K562 (cell line): ENCODE measurements around the gene SMAD3. TPM values are rescaled to one million over a fixed set of nuclear protein-coding genes. Genes with fewer than 3 reads are reported as not detected.

ENCODE experiments used
- ATAC-seq: fragments of 200-7000 bp; cut with Tn5 transposase; 3 replicates; pipeline ENCODE4 v1.9.1; 2020; ENCODE audit warnings: moderate library complexity
- BruUV-seq: library from RNA; stranded (reverse); fragments of 400-500 nt; replicated peaks from 2 replicates; lab custom pipeline; 2021; lab: Mats Ljungman, UMichigan
- CTCF ChIA-PET: fragments of 300-600 bp; formaldehyde crosslinking; extraction: SDS; loops from one replicate; lab custom pipeline; 2021; ENCODE audit warnings: low intra/inter-chr PET ratio; lab: Yijun Ruan, JAX
- POLR2A ChIA-PET: fragments of 300-600, 350-650 bp; sonication (Branson Sonifier 250); formaldehyde crosslinking; extraction: SDS; loops from one replicate; lab custom pipeline; 2021; ENCODE audit warnings: antibody characterized with exemption, inconsistent platforms; lab: Yijun Ruan, JAX
- DNase-seq, 4 experiments: peaks; one replicate each; pipeline versions ENCODE4 v3.0.0 to v3.0.0-alpha.2; 2011 to 2018; ENCODE audit warnings: low spot score in 3 of 4, mixed read lengths in 3 of 4; ENCODE audit errors: extremely low read depth in 1 of 4
- FAIRE-seq: peaks from 2 replicates; lab custom pipeline; 2011; peaks lifted over from hg19 to GRCh38; lab: Jason Lieb, UNC
- H2AFZ ChIP-seq: 2 replicates; pipeline ENCODE4 v1.6.0; 2011; ENCODE audit warnings: low read depth, low read length, control low read depth, inconsistent platforms
- H3K27ac ChIP-seq: fragments of 200-600 bp; 3 replicates; pipeline ENCODE4 v1.8.0; 2011; ENCODE audit warnings: low read depth, mild to moderate bottlenecking, control low read depth, inconsistent platforms, low read length, moderate library complexity, mixed read lengths; ENCODE audit errors: extremely low read depth
- H3K27me3 ChIP-seq, 2 experiments: fragments of 300-600 bp in 1 of 2; 2 replicates in 1 of 2; 3 replicates in 1 of 2; pipeline versions ENCODE4 v1.6.0 to v1.8.0; 2011; ENCODE audit warnings: inconsistent platforms in 2 of 2, low read length in 2 of 2, mild to moderate bottlenecking in 1 of 2, mixed read lengths in 1 of 2, moderate library complexity in 1 of 2; ENCODE audit not compliant: control insufficient read depth in 2 of 2, insufficient read depth in 2 of 2
- H3K36me3 ChIP-seq: fragments of 300-600 bp; 3 replicates; pipeline ENCODE4 v1.8.0; 2011; ENCODE audit warnings: mild to moderate bottlenecking, low read length, inconsistent platforms; ENCODE audit not compliant: control insufficient read depth, insufficient read depth
- H3K4me1 ChIP-seq, 2 experiments: fragments of 200-600 bp in 1 of 2; replicated peaks in 1 of 2; 2 replicates in 1 of 2; 3 replicates in 1 of 2; pipeline versions ENCODE4 v1.5.1 to v1.8.0; 2011; ENCODE audit warnings: inconsistent platforms in 2 of 2, low read length in 2 of 2, mild to moderate bottlenecking in 1 of 2, mixed read lengths in 1 of 2, moderate library complexity in 1 of 2; ENCODE audit not compliant: control insufficient read depth in 2 of 2, insufficient read depth in 2 of 2
- H3K4me2 ChIP-seq: 2 replicates; pipeline ENCODE4 v1.6.1; 2011; ENCODE audit warnings: low read length, control low read depth, inconsistent platforms, mixed read lengths; ENCODE audit not compliant: insufficient read depth
- H3K4me3 ChIP-seq: fragments of 200-600 bp; sonication (generic), shearing (Covaris generic); 2 replicates; pipeline ENCODE4 v1.5.1; 2016; ENCODE audit warnings: control low read depth, inconsistent platforms
- H3K79me2 ChIP-seq: fragments of 200-600 bp; 3 replicates; pipeline ENCODE4 v1.8.0; 2011; ENCODE audit warnings: low read length, inconsistent platforms; ENCODE audit not compliant: control insufficient read depth, insufficient read depth
- H3K9ac ChIP-seq, 2 experiments: 2 replicates each; pipeline versions ENCODE4 v1.6.0 to v1.6.1; 2011; ENCODE audit warnings: low read depth in 2 of 2, low read length in 2 of 2, control low read depth in 1 of 2, inconsistent platforms in 1 of 2, mild to moderate bottlenecking in 1 of 2, mixed read lengths in 1 of 2; ENCODE audit not compliant: insufficient read depth in 1 of 2
- H3K9me1 ChIP-seq: one replicate; pipeline ENCODE4 v1.6.0; 2011; ENCODE audit warnings: inconsistent platforms, mild to moderate bottlenecking, low read length, moderate library complexity; ENCODE audit not compliant: control insufficient read depth, insufficient read depth
- H3K9me3 ChIP-seq: replicated peaks from 2 replicates; pipeline ENCODE4 v1.5.1; 2011; ENCODE audit warnings: low read depth, low read length, inconsistent platforms; ENCODE audit not compliant: control insufficient read depth, insufficient read depth
- H4K20me1 ChIP-seq: replicated peaks from 2 replicates; pipeline ENCODE4 v1.6.1; 2011; ENCODE audit warnings: low read length, inconsistent platforms, mixed read lengths; ENCODE audit not compliant: control insufficient read depth, insufficient read depth
- GABPB2 ChIP-seq: fragments of 250-450 bp; sonication (Bioruptor Pico); conservative IDR thresholded peaks from 2 replicates; pipeline ENCODE4 v1.5.1; 2021; ENCODE audit warnings: mild to moderate bottlenecking
- MXD1 ChIP-seq: fragments of 250-450 bp; sonication (Bioruptor Pico); IDR thresholded peaks from 2 replicates; pipeline ENCODE4 v1.8.0; 2021; ENCODE audit warnings: borderline replicate concordance, mild to moderate bottlenecking, moderate library complexity; ENCODE audit not compliant: poor library complexity, severe bottlenecking
- SIN3A ChIP-seq, 2 experiments: fragments of 150-350 bp in 1 of 2; IDR thresholded peaks; 2 replicates each; pipeline ENCODE4 v1.6.1; 2011 to 2016; ENCODE audit warnings: borderline replicate concordance in 2 of 2, low read depth in 2 of 2, low read length in 2 of 2, mild to moderate bottlenecking in 2 of 2, moderate library complexity in 2 of 2; ENCODE audit not compliant: control insufficient read depth in 1 of 2
- TEAD4 ChIP-seq, 2 experiments: sonication (generic) in 1 of 2; formaldehyde crosslinking in 1 of 2; IDR thresholded peaks; 2 replicates each; pipeline versions ENCODE4 v1.6.1 to v1.8.0; 2012 to 2022; ENCODE audit warnings: borderline replicate concordance in 1 of 2, inconsistent platforms in 1 of 2, low read length in 1 of 2, mild to moderate bottlenecking in 1 of 2, missing genetic modification reagents in 1 of 2
- TGIF2 ChIP-seq: sonication (generic); formaldehyde crosslinking; IDR thresholded peaks from 2 replicates; pipeline ENCODE4 v1.8.1; 2022; ENCODE audit warnings: mild to moderate bottlenecking, missing genetic modification reagents, moderate library complexity
- ZFP30 ChIP-seq: fragments of 250-450 bp; sonication (Bioruptor Pico); IDR thresholded peaks from 2 replicates; pipeline ENCODE4 v1.8.0; 2022; ENCODE audit warnings: moderate library complexity, mild to moderate bottlenecking, inconsistent platforms, borderline replicate concordance
- ZNF24 ChIP-seq: fragments of 450-650 bp; IDR thresholded peaks from 2 replicates; pipeline ENCODE4 v1.6.1; 2016
- WGBS: fragments of 100-300 bp; shearing (Covaris generic); methylation state at CpG from one replicate; pipeline ENCODE4 v1.1.6; 2016; ENCODE audit warnings: low coverage, mixed read lengths; ENCODE audit not compliant: insufficient coverage; ENCODE audit errors: missing lambda C conversion rate; 5-methylcytosine and 5-hydroxymethylcytosine counted together
- in situ Hi-C: fragments of 300-500 bp; cut with MboI; formaldehyde crosslinking; loops from 4 replicates; pipeline ENCODE4 v1.15.0; 2018; ENCODE audit warnings: inconsistent platforms, mixed read lengths
- intact Hi-C: fragments of 100-400 bp; cut with micrococcal nuclease; formaldehyde crosslinking; loops from 2 replicates; pipeline ENCODE4 v1.14.2; 2022
- polyA plus RNA-seq, 8 experiments: library from polyadenylated mRNA; depleted of rRNA in 4 of 8; stranded (reverse) in 5 of 8; unstranded in 3 of 8; fragments of >200 nt; fragmentation: Nextera tagmentation in 2 of 8; fragmentation: Illumina TruSeq in 1 of 8; extraction: Ambion mirVana in 2 of 8; extraction: Trizol in 1 of 8; gene quantifications; 2 replicates each; pipeline versions ENCODE4 v1.2.1 to v1.2.3, GENCODE V29; 2011 to 2014; ENCODE audit warnings: inconsistent platforms in 1 of 8, missing spikeins in 1 of 8
- total RNA-seq, 7 experiments: library from RNA; depleted of rRNA in 6 of 7; stranded (reverse); fragments of >200 nt in 6 of 7; fragmentation: Illumina TruSeq in 2 of 7; extraction: Trizol in 2 of 7; gene quantifications; 2 replicates each; pipeline versions ENCODE4 v1.2.1 to v1.2.3, GENCODE V29; 2011 to 2021; ENCODE audit warnings: low replicate concordance in 1 of 7

SMAD3 gene
- total and polyA plus RNA-seq, 9 of the 15 experiments (the other 6 are each of a cell fraction or from before 2014, with no cell fraction given) = 4.3 to 39.2 (median 11.1) TPM

- H2AFZ ChIP-seq = no peak overlapping the region
- POLR2A ChIA-PET = interaction anchor here (0.5 to 1.7 kb wide), 7 partner anchors 10 to 148 kb away, joined by 3 to 4 read pairs (median 3); no protein-coding TSS in a partner anchor
- no TSS peak for BruUV-seq
- peaks cover 13 to 49% of the 10 kb centered on the region in 2 experiments for H3K4me1 ChIP-seq
- H3K27ac ChIP-seq = peak overlapping the region; percentile 28; the same call in 1 of the 3 replicates
- no peak overlapping the region; a peak in 1 of 4 replicates for H3K9ac ChIP-seq
- no peak for ATAC-seq
- no peaks in the 10 kb centered on the region for H3K27me3 ChIP-seq
- TF ChIP-seq ZNF24 (0 out of 2 replicates have a peak, but pooled peaks have one; percentile 14), ZFP30 (no peak), TEAD4 (IDR thresholded peaks at IDR 0.05; ENCODE audit: low read length) (no peak), TEAD4 (CRISPR knock-in tag; IDR thresholded peaks at IDR 0.05; ENCODE audit: borderline replicate concordance) (no peak), SIN3A (IDR thresholded peaks at IDR 0.05; ENCODE audit: borderline replicate concordance in 2 of 2, control insufficient read depth in 1 of 2, low read depth in 2 of 2, low read length in 2 of 2) (no peak), MXD1 (CRISPR knock-in tag) (no peak), GABPB2 (CRISPR knock-in tag) (no peak), TGIF2 (CRISPR knock-in tag) (no peak)
- TF ChIP-seq, all 486 proteins: peak for 1
- DNase-seq (no peak), FAIRE-seq (no peak)
- Histone ChIP-seq H3K36me3 (peaks cover 13% of the 10 kb centered on the region; the same call in 2 of the 3 replicates), H3K79me2 (peaks cover 57% of the 10 kb centered on the region; the same call in 2 of the 3 replicates), H3K4me3 (no peak overlapping the region), H4K20me1 (0 out of 2 replicates have a peak, but pooled peaks cover 7% of the 10 kb centered on the region), H3K9me3 (peaks cover 3% of the 10 kb centered on the region), H3K9me1 (no peaks in the 10 kb centered on the region), H3K4me2 (no peak overlapping the region)
- intact Hi-C loops (no loop called here), in situ Hi-C loops (no loop called here)
- WGBS = 80% methylated on average over 8 of the region's 8 CpGs
- CTCF ChIA-PET = no interaction called here
Observed at GRCh38 chr15:67105991-67106763, 40.8 kb downstream of the SMAD3 start.
